Right lobe of liver (tissue), 4 donors: ENCODE data around the gene SLC39A10.

Experiments used
- POLR2A ChIP-seq: fragments of 450-650 bp; IDR thresholded peaks from one replicate; pipeline ENCODE4 v1.6.1; 2017; ENCODE audit warnings: antibody characterized with exemption, mild to moderate bottlenecking
- TF ChIP-seq, protein P1 (sequence below), 4 donors: fragments of 200-600 bp in 3 of 4; fragments of 450-650 bp in 1 of 4; IDR thresholded peaks; one replicate each; pipeline versions ENCODE4 v1.5.1 to v1.8.0; 2016 to 2022; ENCODE audit warnings: antibody characterized with exemption in 4 of 4, mild to moderate bottlenecking in 2 of 4
- donor health status: DM: no; HTN: no; CAD: no.
- donor health status: DM: no; HTN: no; CAD: no.
- donor health status: DM: no; HTN: yes; CAD: no.

DNA sequence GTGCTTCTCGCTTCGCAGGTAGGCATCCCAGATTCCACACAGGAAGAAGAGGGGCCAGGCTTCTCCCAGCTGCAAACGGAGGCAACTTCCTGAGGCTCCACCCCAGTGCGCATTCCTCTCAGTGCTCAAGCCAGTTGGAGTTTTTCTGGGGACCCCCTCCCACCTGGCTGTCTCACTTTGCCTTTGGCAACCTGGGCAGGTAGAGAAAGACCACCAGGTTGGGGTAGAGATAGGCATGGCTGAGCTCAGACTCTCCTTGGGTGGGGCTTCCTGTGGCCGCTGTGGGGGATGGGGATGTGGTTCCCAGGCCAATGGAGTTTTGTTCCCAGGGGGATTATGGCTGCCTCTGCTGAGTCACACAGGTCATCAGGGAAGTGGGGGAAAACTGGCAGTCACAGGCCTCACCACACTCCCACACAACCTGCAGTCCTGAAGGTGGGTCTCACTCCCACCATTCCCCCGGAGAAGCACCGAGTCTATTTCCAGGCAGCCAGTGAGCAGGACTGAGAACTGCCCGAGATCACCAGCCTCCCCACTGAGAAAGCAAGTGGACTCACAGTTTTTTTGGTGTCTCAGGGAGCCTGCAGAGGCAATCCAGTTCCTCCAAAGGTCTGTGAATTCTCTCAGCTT lies 38.1 kb downstream of the SLC39A10 start:
- TF ChIP-seq, protein P1, sequence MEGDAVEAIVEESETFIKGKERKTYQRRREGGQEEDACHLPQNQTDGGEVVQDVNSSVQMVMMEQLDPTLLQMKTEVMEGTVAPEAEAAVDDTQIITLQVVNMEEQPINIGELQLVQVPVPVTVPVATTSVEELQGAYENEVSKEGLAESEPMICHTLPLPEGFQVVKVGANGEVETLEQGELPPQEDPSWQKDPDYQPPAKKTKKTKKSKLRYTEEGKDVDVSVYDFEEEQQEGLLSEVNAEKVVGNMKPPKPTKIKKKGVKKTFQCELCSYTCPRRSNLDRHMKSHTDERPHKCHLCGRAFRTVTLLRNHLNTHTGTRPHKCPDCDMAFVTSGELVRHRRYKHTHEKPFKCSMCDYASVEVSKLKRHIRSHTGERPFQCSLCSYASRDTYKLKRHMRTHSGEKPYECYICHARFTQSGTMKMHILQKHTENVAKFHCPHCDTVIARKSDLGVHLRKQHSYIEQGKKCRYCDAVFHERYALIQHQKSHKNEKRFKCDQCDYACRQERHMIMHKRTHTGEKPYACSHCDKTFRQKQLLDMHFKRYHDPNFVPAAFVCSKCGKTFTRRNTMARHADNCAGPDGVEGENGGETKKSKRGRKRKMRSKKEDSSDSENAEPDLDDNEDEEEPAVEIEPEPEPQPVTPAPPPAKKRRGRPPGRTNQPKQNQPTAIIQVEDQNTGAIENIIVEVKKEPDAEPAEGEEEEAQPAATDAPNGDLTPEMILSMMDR (IDR thresholded peaks at IDR 0.05), result no peak
- TF ChIP-seq POLR2A, result no peak
